ENCODE results near the gene MBTD1. TPM values are rescaled to one million over a fixed set of nuclear protein-coding genes. Genes with fewer than 3 reads are reported as not detected.

The MBTD1 gene
- total RNA-seq, 6 donors from 2014 or later: 9.6 to 37.7 (median 14.1) TPM

DNA sequence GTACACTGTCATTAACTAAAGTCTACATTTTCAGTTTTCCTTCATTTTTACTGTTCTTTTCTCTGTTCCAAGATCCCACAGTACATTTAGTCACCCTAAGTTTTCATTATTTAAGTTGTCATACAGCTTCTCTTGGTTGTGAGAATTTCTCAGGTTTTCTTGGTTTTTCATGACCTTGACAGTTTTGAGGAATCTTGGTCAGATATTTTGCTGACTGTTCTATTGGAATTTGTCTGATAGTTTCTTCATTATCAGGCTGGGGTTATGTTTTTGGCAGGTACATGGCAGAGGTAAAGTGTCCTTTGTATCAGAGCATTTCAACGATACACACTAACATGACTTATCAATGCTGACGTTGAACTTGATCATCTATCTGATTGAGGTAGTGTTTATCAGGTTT, 19.6 kb downstream of the MBTD1 start:
- 93 to 95% methylated on average over 2 of the region's 2 CpGs for WGBS, 2 donors
- H3K4me3 ChIP-seq: no peak overlapping the region
- ATAC-seq (ENCODE audit: low FRiP score in 2 of 2): no peak

DNA sequence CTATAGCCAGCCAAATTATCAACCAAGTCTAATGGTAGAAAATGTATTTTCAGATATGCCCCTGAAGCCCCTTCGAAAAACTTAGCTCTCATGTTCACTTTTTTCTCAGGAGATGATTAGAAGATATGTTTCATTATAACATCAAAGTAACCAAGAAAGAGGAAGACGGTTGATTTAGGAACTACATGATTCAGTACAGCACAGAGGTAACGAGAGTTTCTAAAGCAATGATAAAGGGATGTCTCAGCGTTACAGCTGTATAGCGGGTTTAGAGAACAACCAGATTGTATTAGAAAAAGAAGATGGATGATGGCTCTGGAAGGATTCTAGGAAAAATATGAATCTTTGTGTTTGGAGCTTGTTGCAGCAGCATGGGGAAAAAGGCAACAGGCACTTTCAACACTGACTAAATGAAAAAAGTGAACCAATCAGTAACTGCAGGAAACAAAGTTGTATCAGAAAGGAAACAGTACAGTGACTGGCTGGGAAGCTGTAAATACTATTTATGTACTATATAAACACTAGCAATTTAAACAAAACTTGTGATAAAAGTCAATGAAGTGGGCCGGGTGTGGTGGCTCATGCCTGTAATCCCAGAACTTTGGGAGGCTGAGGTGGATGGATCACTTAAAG, 21.5 kb downstream of the MBTD1 start:
- H3K9me3 ChIP-seq: no peaks in the 10 kb centered on the region
- WGBS, 2 donors: 50 to 56% methylated on average over 6 of the region's 6 CpGs
- ATAC-seq (ENCODE audit: low FRiP score in 2 of 2) (no peak), DNase-seq (no peak)
- H3K27me3 ChIP-seq: no peaks in the 10 kb centered on the region
- no peak overlapping the region for H3K4me3 ChIP-seq
- H3K4me1 ChIP-seq: peaks cover 0 to 9% (median 0%) of the 10 kb centered on the region in 4 donors
- no peak overlapping the region for H3K27ac ChIP-seq
- no peaks in the 10 kb centered on the region for H3K36me3 ChIP-seq
- no peak for TF ChIP-seq POLR2A (IDR thresholded peaks at IDR 0.05)
- TF ChIP-seq POLR2AphosphoS5 (IDR thresholded peaks at IDR 0.05): no peak
- no peak for TF ChIP-seq EP300 (IDR thresholded peaks at IDR 0.05)
- TF ChIP-seq, protein P1, sequence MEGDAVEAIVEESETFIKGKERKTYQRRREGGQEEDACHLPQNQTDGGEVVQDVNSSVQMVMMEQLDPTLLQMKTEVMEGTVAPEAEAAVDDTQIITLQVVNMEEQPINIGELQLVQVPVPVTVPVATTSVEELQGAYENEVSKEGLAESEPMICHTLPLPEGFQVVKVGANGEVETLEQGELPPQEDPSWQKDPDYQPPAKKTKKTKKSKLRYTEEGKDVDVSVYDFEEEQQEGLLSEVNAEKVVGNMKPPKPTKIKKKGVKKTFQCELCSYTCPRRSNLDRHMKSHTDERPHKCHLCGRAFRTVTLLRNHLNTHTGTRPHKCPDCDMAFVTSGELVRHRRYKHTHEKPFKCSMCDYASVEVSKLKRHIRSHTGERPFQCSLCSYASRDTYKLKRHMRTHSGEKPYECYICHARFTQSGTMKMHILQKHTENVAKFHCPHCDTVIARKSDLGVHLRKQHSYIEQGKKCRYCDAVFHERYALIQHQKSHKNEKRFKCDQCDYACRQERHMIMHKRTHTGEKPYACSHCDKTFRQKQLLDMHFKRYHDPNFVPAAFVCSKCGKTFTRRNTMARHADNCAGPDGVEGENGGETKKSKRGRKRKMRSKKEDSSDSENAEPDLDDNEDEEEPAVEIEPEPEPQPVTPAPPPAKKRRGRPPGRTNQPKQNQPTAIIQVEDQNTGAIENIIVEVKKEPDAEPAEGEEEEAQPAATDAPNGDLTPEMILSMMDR (IDR thresholded peaks at IDR 0.05): no peak

More for the DNA sequence above, 19.6 kb downstream of the MBTD1 start:
- Histone ChIP-seq H3K27me3 (no peaks in the 10 kb centered on the region), H3K36me3 (no peaks in the 10 kb centered on the region), H3K27ac (no peak overlapping the region), H3K9me3 (no peaks in the 10 kb centered on the region), H3K4me1 (peaks cover 0 to 9% (median 0%) of the 10 kb centered on the region in 4 donors)
- no peak for DNase-seq
- TF ChIP-seq, protein P1 (IDR thresholded peaks at IDR 0.05): no peak
- TF ChIP-seq POLR2AphosphoS5 (IDR thresholded peaks at IDR 0.05) (no peak), EP300 (IDR thresholded peaks at IDR 0.05) (no peak), POLR2A (IDR thresholded peaks at IDR 0.05) (no peak)

DNA sequence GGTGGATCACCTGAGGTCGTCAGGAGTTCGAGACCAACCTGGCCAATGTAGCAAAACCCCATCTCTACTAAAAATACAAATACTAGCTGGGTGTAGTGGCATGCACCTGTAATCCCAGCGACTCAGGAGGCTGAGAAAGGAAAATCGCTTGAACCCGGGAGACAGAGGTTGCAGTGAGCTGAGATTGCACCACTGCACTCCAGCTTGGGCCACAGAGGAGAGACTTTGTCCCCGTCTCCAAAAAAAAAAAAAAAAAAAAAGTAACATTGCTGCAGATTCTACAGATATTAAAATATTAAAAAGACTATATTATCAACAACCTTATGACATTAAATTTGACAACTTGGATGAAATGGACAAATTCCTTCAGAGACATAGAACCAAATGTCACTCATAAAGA, 25.7 kb downstream of the MBTD1 start:
- no peak overlapping the region for H3K4me3 ChIP-seq
- TF ChIP-seq, protein P1 (IDR thresholded peaks at IDR 0.05): no peak
- TF ChIP-seq POLR2AphosphoS5 (IDR thresholded peaks at IDR 0.05) (no peak), EP300 (IDR thresholded peaks at IDR 0.05) (no peak), POLR2A (IDR thresholded peaks at IDR 0.05) (no peak)
- peaks cover 0 to 6% (median 0%) of the 10 kb centered on the region in 4 donors for H3K4me1 ChIP-seq
- H3K36me3 ChIP-seq: no peaks in the 10 kb centered on the region
- ATAC-seq (ENCODE audit: low FRiP score in 2 of 2) (no peak), DNase-seq (no peak)
- H3K27ac ChIP-seq: no peak overlapping the region
- H3K9me3 ChIP-seq: no peaks in the 10 kb centered on the region
- WGBS, 2 donors: 83 to 87% methylated on average over 6 of the region's 6 CpGs
- H3K27me3 ChIP-seq: no peaks in the 10 kb centered on the region

DNA sequence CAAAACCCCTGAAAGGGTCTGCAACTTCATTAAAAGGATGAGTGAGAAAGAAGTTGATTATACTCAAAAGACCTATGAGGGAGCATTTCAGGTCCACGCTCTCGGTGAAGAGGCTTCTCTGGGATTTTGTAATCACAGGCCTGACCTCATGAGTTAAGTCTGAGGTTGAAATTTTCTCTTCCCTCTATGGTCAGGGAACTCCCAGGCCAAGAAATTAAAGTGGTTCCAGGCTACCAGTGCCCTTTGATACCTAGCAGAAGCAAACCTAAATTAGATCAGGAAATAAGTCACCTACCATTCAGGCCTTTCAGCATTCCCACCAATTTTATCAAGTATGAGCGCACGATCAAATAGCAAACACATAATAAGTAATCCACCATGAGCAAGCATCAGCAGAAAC, 27.9 kb downstream of the MBTD1 start:
- no peak overlapping the region for H3K27ac ChIP-seq
- ATAC-seq (ENCODE audit: low FRiP score in 2 of 2) (no peak), DNase-seq (no peak)
- 70 to 73% methylated on average over 4 of the region's 4 CpGs for WGBS, 2 donors
- H3K36me3 ChIP-seq: no peaks in the 10 kb centered on the region
- H3K27me3 ChIP-seq: no peaks in the 10 kb centered on the region
- peaks cover 0 to 6% (median 0%) of the 10 kb centered on the region in 4 donors for H3K4me1 ChIP-seq
- TF ChIP-seq, protein P1 (IDR thresholded peaks at IDR 0.05): no peak
- TF ChIP-seq POLR2A (IDR thresholded peaks at IDR 0.05) (no peak), POLR2AphosphoS5 (IDR thresholded peaks at IDR 0.05) (no peak), EP300 (IDR thresholded peaks at IDR 0.05) (no peak)
- H3K4me3 ChIP-seq: no peak overlapping the region
- H3K9me3 ChIP-seq: no peaks in the 10 kb centered on the region

DNA sequence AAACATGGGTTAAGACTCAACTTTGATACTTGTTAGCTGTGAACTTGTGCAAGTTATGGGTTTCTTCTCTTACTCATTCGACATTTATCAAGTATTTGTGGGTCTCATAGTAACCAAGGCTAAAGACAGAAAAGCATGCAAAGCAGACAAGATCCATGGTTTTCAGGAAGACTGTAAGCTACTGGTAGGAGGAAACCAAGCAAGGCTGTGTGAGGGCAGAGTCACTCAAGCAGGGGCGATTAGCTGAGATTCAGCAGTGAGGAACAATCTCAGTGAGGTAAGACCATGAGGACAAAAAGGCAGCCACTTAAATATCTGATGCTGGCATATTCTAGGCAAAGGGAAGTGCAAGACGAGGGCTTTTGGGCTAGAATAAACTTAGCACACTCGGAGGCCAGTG, 29.5 kb downstream of the MBTD1 start:
- DNase-seq: no peak
- WGBS, 2 donors: 66 to 82% methylated on average over 4 of the region's 4 CpGs
- no peaks in the 10 kb centered on the region for H3K36me3 ChIP-seq
- H3K9me3 ChIP-seq: no peaks in the 10 kb centered on the region
- ATAC-seq (ENCODE audit: low FRiP score in 2 of 2): no peak
- TF ChIP-seq EP300 (IDR thresholded peaks at IDR 0.05): no peak
- no peak for TF ChIP-seq POLR2AphosphoS5 (IDR thresholded peaks at IDR 0.05)
- TF ChIP-seq, protein P1 (IDR thresholded peaks at IDR 0.05): no peak
- no peak for TF ChIP-seq POLR2A (IDR thresholded peaks at IDR 0.05)
- no peaks in the 10 kb centered on the region for H3K27me3 ChIP-seq
- no peak overlapping the region for H3K27ac ChIP-seq
- H3K4me1 ChIP-seq: peaks cover 0 to 6% (median 0%) of the 10 kb centered on the region in 4 donors
- H3K4me3 ChIP-seq: no peak overlapping the region

Measured in upper lobe of left lung (tissue), 6 donors.